Prostate gland (tissue), 2 donors: ENCODE data around the gene NCOA3. TPM values are rescaled to one million over a fixed set of nuclear protein-coding genes. Genes with fewer than 3 reads are reported as not detected.
A peak's percentile ranks its signal among the peaks of the same experiment; 100 is the strongest.
"Not testable (repeated sequence)": the region's sequence is repeated elsewhere in the genome, so short reads cannot be mapped to it uniquely, and the experiment has no call there.

Source experiments
- DNase-seq: peaks from one replicate; pipeline ENCODE4 v3.0.0-alpha.2; 2019; ENCODE audit warnings: low spot score
- H3K27ac ChIP-seq, 2 donors: fragments of 200-600 bp; sonication (generic); 2 replicates each; pipeline ENCODE4 v1.5.1; 2017 to 2019
- H3K27me3 ChIP-seq: fragments of 200-600 bp; sonication (generic); replicated peaks from 2 replicates; pipeline ENCODE4 v1.5.1; 2019; ENCODE audit not compliant: insufficient read depth
- H3K36me3 ChIP-seq, 2 donors: fragments of 200-600 bp; sonication (generic); 1 replicate in 1 of 2; 2 replicates in 1 of 2; pipeline versions ENCODE4 v1.5.1 to v1.8.1; 2017 to 2019
- H3K4me1 ChIP-seq: fragments of 200-600 bp; sonication (generic); replicated peaks from 2 replicates; pipeline ENCODE4 v1.5.1; 2019
- H3K4me3 ChIP-seq, 2 donors: fragments of 200-600 bp; sonication (generic); 2 replicates each; pipeline ENCODE4 v1.5.1; 2017 to 2019
- H3K9me3 ChIP-seq: fragments of 200-600 bp; sonication (generic); 2 replicates; pipeline ENCODE4 v1.5.1; 2017
- CTCF ChIP-seq, 4 experiments: fragments of 200-600 bp in 2 of 4; fragments of 450-650 bp in 2 of 4; sonication (generic) in 2 of 4; IDR thresholded peaks; 1 replicate in 3 of 4; 2 replicates in 1 of 4; pipeline ENCODE4 v1.5.1; 2016 to 2019; ENCODE audit warnings: antibody characterized with exemption in 4 of 4, mild to moderate bottlenecking in 2 of 4, moderate library complexity in 2 of 4
- POLR2A ChIP-seq: fragments of 450-650 bp; IDR thresholded peaks from one replicate; pipeline ENCODE4 v1.6.1; 2016; ENCODE audit warnings: antibody characterized with exemption, mild to moderate bottlenecking
- POLR2AphosphoS5 ChIP-seq: sonication (generic); formaldehyde crosslinking; IDR thresholded peaks from one replicate; pipeline ENCODE4 v1.6.1; 2017; ENCODE audit warnings: antibody characterized with exemption
- WGBS: methylation state at CpG from one replicate; pipeline ENCODE4 v1.1.5; 2018; 5-methylcytosine and 5-hydroxymethylcytosine counted together
- intact Hi-C: fragments of 100-400 bp; cut with DNase I; formaldehyde crosslinking; loops from one replicate; pipeline ENCODE4 v1.14.2; 2022
- total RNA-seq, 2 donors: library from RNA; depleted of rRNA; stranded (reverse); fragments of >200 nt; gene quantifications; one replicate each; pipeline ENCODE4 v1.1.0, GENCODE V29; 2016

Gene NCOA3
- total RNA-seq, 2 donors from 2014 or later, result 21.6 to 35.6 TPM

- no peaks in the 10 kb centered on the region for H3K27me3 ChIP-seq
- intact Hi-C loops, result no loop called here
- 49% methylated on average over 7 of the region's 7 CpGs for WGBS
- no peak overlapping the region for H3K27ac ChIP-seq
- H3K9me3 ChIP-seq, result no peaks in the 10 kb centered on the region
- TF ChIP-seq POLR2AphosphoS5 (peak; percentile 74), CTCF (IDR thresholded peaks at IDR 0.05) (no peak)
- H3K36me3 ChIP-seq, result no peaks in the 10 kb centered on the region
- peak; percentile 58 for DNase-seq
- H3K4me3 ChIP-seq, result no peak overlapping the region
- no peaks in the 10 kb centered on the region for H3K4me1 ChIP-seq
Observed at GRCh38 chr20:47455133-47456040, 46.3 kb upstream of the NCOA3 start.

GRCh38 chr20:47456041-47456537 lies 45.6 kb upstream of the NCOA3 start:
- H3K4me1 ChIP-seq, result no peaks in the 10 kb centered on the region
- intact Hi-C loops, result no loop called here
- no peak overlapping the region for H3K4me3 ChIP-seq
- TF ChIP-seq POLR2AphosphoS5 (no peak), CTCF (IDR thresholded peaks at IDR 0.05) (no peak), POLR2A (no peak)
- no peaks in the 10 kb centered on the region for H3K9me3 ChIP-seq
- no peaks in the 10 kb centered on the region for H3K27me3 ChIP-seq
- no peak for DNase-seq
- no peaks in the 10 kb centered on the region for H3K36me3 ChIP-seq
- WGBS, result 63% methylated on average over 8 of the region's 8 CpGs
- H3K27ac ChIP-seq, result no peak overlapping the region

GRCh38 chr20:47456952-47457724 lies 44.5 kb upstream of the NCOA3 start:
- WGBS, result 91% methylated on average over 13 of the region's 13 CpGs
- intact Hi-C loops, result no loop called here
- Histone ChIP-seq H3K4me3 (no peak overlapping the region), H3K36me3 (no peaks in the 10 kb centered on the region), H3K9me3 (no peaks in the 10 kb centered on the region), H3K27ac (no peak overlapping the region), H3K4me1 (no peaks in the 10 kb centered on the region), H3K27me3 (no peaks in the 10 kb centered on the region)
- DNase-seq, result no peak
- TF ChIP-seq POLR2A, result no peak
- TF ChIP-seq CTCF (IDR thresholded peaks at IDR 0.05), result no peak
- TF ChIP-seq POLR2AphosphoS5, result no peak

- H3K4me1 ChIP-seq, H3K36me3 ChIP-seq, intact Hi-C loops, H3K4me3 ChIP-seq, H3K9me3 ChIP-seq, DNase-seq, H3K27ac ChIP-seq, H3K27me3 ChIP-seq: not testable (repeated sequence)
- WGBS, result 96% methylated on average over 8 of the region's 8 CpGs
Observed at GRCh38 chr20:47458280-47459050, 43.2 kb upstream of the NCOA3 start.
